Prostate gland (tissue), 2 donors: ENCODE measurements around the gene RGS13.

Experiments
- CTCF ChIP-seq, 4 experiments: fragments of 200-600 bp in 2 of 4; fragments of 450-650 bp in 2 of 4; sonication (generic) in 2 of 4; IDR thresholded peaks; 1 replicate in 3 of 4; 2 replicates in 1 of 4; pipeline ENCODE4 v1.5.1; 2016 to 2019; ENCODE audit warnings: antibody characterized with exemption in 4 of 4, mild to moderate bottlenecking in 2 of 4, moderate library complexity in 2 of 4
- POLR2A ChIP-seq: fragments of 450-650 bp; IDR thresholded peaks from one replicate; pipeline ENCODE4 v1.6.1; 2016; ENCODE audit warnings: antibody characterized with exemption, mild to moderate bottlenecking

GRCh38 chr1:192660613-192661012, 24.7 kb downstream of the RGS13 start:
- no peak for TF ChIP-seq POLR2A
- TF ChIP-seq CTCF (IDR thresholded peaks at IDR 0.05), result no peak
